ENCODE measurements around the gene ANKRD11.
"Not testable (repeated sequence)": the region's sequence is repeated elsewhere in the genome, so short reads cannot be mapped to it uniquely, and the experiment has no call there.

ANKRD11 gene

GRCh38 chr16:89314357-89314756 is 176.0 kb downstream of the ANKRD11 start:
- DNase-seq (ENCODE audit: low read depth) = no peak

GRCh38 chr16:89313583-89313982 is 176.8 kb downstream of the ANKRD11 start:
- no peak for DNase-seq (ENCODE audit: low read depth)

- DNase-seq (ENCODE audit: low read depth) = no peak
Measured at GRCh38 chr16:89312598-89313299, 177.6 kb downstream of the ANKRD11 start.

GRCh38 chr16:89312194-89312593 is 178.2 kb downstream of the ANKRD11 start:
- DNase-seq (ENCODE audit: low read depth) = no peak

GRCh38 chr16:89311636-89312035 is 178.7 kb downstream of the ANKRD11 start:
- DNase-seq (ENCODE audit: low read depth) = no peak

GRCh38 chr16:89309438-89310122 is 180.8 kb downstream of the ANKRD11 start:
- DNase-seq (ENCODE audit: low read depth) = no peak

- no peak for DNase-seq (ENCODE audit: low read depth)
Measured at GRCh38 chr16:89308391-89309333, 181.7 kb downstream of the ANKRD11 start.

GRCh38 chr16:89307421-89307805 is 182.9 kb downstream of the ANKRD11 start:
- DNase-seq (ENCODE audit: low read depth) = no peak

GRCh38 chr16:89306457-89307420 is 183.6 kb downstream of the ANKRD11 start:
- not testable (repeated sequence) for DNase-seq (ENCODE audit: low read depth)

GRCh38 chr16:89304941-89305705 is 185.2 kb downstream of the ANKRD11 start:
- DNase-seq (ENCODE audit: low read depth) = no peak

- DNase-seq (ENCODE audit: low read depth) = no peak
Measured at GRCh38 chr16:89304181-89304851, 186.0 kb downstream of the ANKRD11 start.

GRCh38 chr16:89303617-89304016 is 186.7 kb downstream of the ANKRD11 start:
- no peak for DNase-seq (ENCODE audit: low read depth)

GRCh38 chr16:89300976-89301360 is 189.4 kb downstream of the ANKRD11 start:
- DNase-seq (ENCODE audit: low read depth) = no peak

- no peak for DNase-seq (ENCODE audit: low read depth)
Measured at GRCh38 chr16:89300311-89300975, 189.9 kb downstream of the ANKRD11 start.

- not testable (repeated sequence) for DNase-seq (ENCODE audit: low read depth)
Measured at GRCh38 chr16:89299357-89300111, 190.8 kb downstream of the ANKRD11 start.

- DNase-seq (ENCODE audit: low read depth) = no peak
Measured at GRCh38 chr16:89298623-89299225, 191.6 kb downstream of the ANKRD11 start.

- no peak for DNase-seq (ENCODE audit: low read depth)
Measured at GRCh38 chr16:89297910-89298545, 192.3 kb downstream of the ANKRD11 start.

Measured in stimulated activated CD8-positive, alpha-beta memory T cell treated with anti-CD3 and anti-CD28 coated beads, Interleukin-12 subunit alpha, Interleukin-12 subunit beta, amount 100 ng/mL, for 4 hours (primary cell).